Transverse colon (tissue), 4 donors: Measurements from ENCODE around the gene MYO1B.

Experiments
- CTCF ChIP-seq, 5 experiments: fragments of 200-600 bp in 3 of 5; fragments of 450-650 bp in 2 of 5; sonication (generic) in 3 of 5; IDR thresholded peaks; 1 replicate in 2 of 5; 2 replicates in 3 of 5; pipeline ENCODE4 v1.5.1; 2016 to 2017; ENCODE audit warnings: antibody characterized with exemption in 5 of 5, inconsistent platforms in 3 of 5, mild to moderate bottlenecking in 2 of 5, moderate library complexity in 1 of 5
- EP300 ChIP-seq: sonication (generic); formaldehyde crosslinking; IDR thresholded peaks from one replicate; pipeline ENCODE4 v1.6.1; 2017; ENCODE audit warnings: antibody characterized with exemption, low read depth
- POLR2A ChIP-seq: fragments of 450-650 bp; IDR thresholded peaks from one replicate; pipeline ENCODE4 v1.6.1; 2016; ENCODE audit warnings: antibody characterized with exemption, mild to moderate bottlenecking, moderate library complexity
- POLR2AphosphoS5 ChIP-seq, 3 donors: sonication (generic); formaldehyde crosslinking; IDR thresholded peaks; one replicate each; pipeline ENCODE4 v1.6.1; 2016; ENCODE audit warnings: antibody characterized with exemption in 3 of 3

- no peak for TF ChIP-seq CTCF (IDR thresholded peaks at IDR 0.05)
- TF ChIP-seq EP300, result no peak
- TF ChIP-seq POLR2AphosphoS5 (IDR thresholded peaks at IDR 0.05), result no peak
- no peak for TF ChIP-seq POLR2A
Observed at GRCh38 chr2:191312163-191312562, 67.0 kb downstream of the MYO1B start.
